GM12872 (cell line): Measurements from ENCODE around the gene PJA2.

Experiments
- CTCF ChIP-seq: IDR thresholded peaks from 3 replicates; pipeline ENCODE4 v1.5.1; 2011; ENCODE audit warnings: low read depth, mild to moderate bottlenecking, low read length, moderate library complexity; ENCODE audit not compliant: insufficient read depth

Gene PJA2

GRCh38 chr5:109325456-109325855 lies 84.3 kb downstream of the PJA2 start:
- TF ChIP-seq CTCF = no peak

- TF ChIP-seq CTCF = no peak
Observed at GRCh38 chr5:109324931-109325330, 84.8 kb downstream of the PJA2 start.

- TF ChIP-seq CTCF = no peak
Observed at GRCh38 chr5:109324351-109324750, 85.4 kb downstream of the PJA2 start.

- TF ChIP-seq CTCF = no peak
Observed at GRCh38 chr5:109322694-109323093, 87.1 kb downstream of the PJA2 start.

GRCh38 chr5:109319351-109319750 lies 90.4 kb downstream of the PJA2 start:
- TF ChIP-seq CTCF = no peak

- no peak for TF ChIP-seq CTCF
Observed at GRCh38 chr5:109318455-109319108, 91.2 kb downstream of the PJA2 start.

GRCh38 chr5:109316634-109317033 lies 93.1 kb downstream of the PJA2 start:
- no peak for TF ChIP-seq CTCF
